Measurements from ENCODE around the gene ASPDH.

- TF ChIP-seq POLR2A (IDR thresholded peaks at IDR 0.05) (no peak), POLR2AphosphoS5 (IDR thresholded peaks at IDR 0.05) (no peak)
- TF ChIP-seq, protein P1, sequence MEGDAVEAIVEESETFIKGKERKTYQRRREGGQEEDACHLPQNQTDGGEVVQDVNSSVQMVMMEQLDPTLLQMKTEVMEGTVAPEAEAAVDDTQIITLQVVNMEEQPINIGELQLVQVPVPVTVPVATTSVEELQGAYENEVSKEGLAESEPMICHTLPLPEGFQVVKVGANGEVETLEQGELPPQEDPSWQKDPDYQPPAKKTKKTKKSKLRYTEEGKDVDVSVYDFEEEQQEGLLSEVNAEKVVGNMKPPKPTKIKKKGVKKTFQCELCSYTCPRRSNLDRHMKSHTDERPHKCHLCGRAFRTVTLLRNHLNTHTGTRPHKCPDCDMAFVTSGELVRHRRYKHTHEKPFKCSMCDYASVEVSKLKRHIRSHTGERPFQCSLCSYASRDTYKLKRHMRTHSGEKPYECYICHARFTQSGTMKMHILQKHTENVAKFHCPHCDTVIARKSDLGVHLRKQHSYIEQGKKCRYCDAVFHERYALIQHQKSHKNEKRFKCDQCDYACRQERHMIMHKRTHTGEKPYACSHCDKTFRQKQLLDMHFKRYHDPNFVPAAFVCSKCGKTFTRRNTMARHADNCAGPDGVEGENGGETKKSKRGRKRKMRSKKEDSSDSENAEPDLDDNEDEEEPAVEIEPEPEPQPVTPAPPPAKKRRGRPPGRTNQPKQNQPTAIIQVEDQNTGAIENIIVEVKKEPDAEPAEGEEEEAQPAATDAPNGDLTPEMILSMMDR (IDR thresholded peaks at IDR 0.05), result no peak
Observed at GRCh38 chr19:50465000-50465399, 48.7 kb downstream of the ASPDH start.
